Middle frontal gyrus (tissue), 1 donor: ENCODE data around the gene RAB18.
A peak's percentile ranks its signal among the peaks of the same experiment; 100 is the strongest.
"Not testable (repeated sequence)": the region's sequence is repeated elsewhere in the genome, so short reads cannot be mapped to it uniquely, and the experiment has no call there.

Source experiments
- DNase-seq: peaks from one replicate; pipeline ENCODE4 v3.0.0-alpha.2; 2015; ENCODE audit warnings: low spot score; ENCODE audit errors: extremely low spot score

Gene RAB18

DNA sequence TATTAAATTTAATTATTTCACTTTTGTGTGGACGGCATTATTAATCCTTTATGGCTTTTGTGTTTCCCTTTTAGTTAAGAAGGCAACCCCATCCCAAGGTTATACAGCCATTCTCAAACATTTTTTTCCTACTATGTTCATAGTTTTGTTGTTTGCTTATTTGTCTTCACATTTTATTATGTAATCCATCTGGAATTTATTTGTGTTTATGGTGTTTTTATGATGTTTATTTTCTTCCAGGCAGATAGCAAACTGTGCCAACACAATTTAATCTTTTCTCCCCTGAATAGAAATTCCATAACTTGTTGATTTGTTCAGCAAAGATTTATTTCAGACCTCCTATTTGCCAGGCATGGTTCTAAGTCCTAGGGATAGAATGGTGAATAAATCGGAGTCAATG lies 42.9 kb downstream of the RAB18 start:
- DNase-seq, result no peak

DNA sequence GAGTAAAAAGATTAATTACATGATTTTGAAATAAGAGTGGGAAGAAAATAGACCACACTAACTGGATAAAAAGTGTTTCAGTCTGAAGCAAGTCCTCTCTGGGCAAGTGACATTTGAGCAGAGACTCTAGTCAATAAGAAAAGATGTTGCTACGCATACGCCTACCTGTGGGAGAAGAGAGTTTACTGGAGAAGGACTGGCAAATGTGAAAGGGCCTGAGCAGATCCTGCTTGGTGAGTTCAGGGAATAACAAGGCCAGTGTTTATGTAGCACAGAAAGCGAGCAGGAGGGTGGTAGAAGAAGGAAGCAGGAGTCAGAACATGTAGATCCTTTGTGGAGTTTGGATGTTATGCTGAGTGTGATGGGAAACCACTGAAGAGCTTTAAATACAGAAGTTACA lies 43.4 kb downstream of the RAB18 start:
- no peak for DNase-seq

GRCh38 chr10:27550823-27551222 lies 46.7 kb downstream of the RAB18 start:
- DNase-seq, result no peak

DNA sequence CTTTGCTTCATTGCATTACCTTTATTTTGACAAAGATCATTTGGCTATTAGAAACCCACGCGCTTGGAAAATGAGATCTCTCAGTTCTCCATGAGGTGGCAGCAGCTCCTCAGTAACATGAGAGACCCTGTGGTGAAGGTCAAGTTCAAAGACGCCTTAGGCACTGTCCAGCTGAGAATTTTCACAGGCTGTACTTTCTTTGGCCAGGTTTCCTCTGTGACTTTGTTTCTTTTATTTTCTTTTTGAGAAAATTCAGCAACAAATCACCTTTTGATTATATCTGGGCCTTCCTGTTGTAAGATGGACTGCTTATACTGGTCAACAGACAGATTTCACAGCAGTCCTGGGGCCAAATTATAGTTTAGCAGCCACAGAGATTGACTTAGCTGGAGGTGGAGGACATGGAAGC lies 54.5 kb downstream of the RAB18 start:
- peak; percentile 24 for DNase-seq

DNA sequence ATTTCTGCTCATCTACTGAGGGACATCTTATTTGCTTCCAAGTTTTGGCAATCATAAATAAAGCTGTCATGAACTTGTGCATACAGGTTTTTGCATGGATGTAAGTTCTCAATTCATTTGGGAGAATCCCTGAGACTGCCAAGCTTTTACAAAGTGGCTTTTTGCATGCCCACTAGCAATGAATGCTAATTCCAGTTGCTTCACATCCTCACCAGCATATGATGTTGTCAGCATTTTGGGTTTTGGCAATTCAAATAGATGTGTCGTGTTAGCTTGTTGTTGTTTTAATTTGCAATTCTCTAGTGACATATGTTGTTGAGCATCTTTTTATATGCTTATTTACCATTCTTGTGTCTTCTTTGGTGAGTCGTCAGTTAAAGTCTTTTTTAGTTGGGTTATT lies 57.2 kb downstream of the RAB18 start:
- DNase-seq, result no peak

DNA sequence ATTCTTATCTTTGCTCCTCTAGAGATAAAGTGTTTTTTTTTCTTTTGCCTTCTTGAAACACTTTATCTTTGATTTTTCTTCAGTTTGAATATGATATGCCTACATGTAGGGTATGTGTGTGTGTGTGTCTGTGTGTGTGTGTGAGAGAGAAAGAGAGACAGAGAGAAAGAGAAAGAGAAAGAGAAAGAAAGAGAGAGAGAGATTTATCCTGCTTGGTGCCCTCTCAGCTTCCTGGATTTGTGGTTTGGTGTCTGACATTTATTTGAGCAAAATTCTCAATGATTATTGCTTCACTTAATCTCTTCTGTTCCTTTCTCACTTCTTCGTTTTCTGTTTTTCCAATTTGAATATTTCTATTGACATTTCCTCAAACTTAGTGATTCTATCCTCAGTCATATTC lies 60.3 kb downstream of the RAB18 start:
- no peak for DNase-seq

DNA sequence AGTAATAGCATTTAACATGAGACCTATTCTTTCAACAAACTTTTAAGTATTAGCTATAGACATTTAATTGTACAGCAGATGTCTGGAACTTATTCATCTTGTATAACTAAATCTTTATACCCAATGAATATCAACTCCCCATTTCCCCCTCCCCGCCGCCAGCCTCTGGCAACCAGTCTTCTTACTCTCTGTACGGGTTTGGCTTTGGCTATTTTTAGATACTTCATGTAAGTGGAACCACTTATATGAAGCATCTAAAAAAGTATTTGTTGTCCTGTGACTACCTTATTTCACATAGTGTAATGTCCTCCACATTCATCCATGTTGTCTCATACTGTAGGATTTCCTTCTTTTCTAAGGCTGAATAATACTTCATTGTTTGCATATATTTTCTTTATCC lies 60.8 kb downstream of the RAB18 start:
- DNase-seq, result no peak

GRCh38 chr10:27568196-27569175 lies 64.4 kb downstream of the RAB18 start:
- no peak for DNase-seq

- no peak for DNase-seq
These were observed 65.8 kb downstream of the RAB18 start for GRCh38 chr10:27569946-27570345.

GRCh38 chr10:27577038-27577437 lies 72.9 kb downstream of the RAB18 start:
- DNase-seq, result not testable (repeated sequence)

DNA sequence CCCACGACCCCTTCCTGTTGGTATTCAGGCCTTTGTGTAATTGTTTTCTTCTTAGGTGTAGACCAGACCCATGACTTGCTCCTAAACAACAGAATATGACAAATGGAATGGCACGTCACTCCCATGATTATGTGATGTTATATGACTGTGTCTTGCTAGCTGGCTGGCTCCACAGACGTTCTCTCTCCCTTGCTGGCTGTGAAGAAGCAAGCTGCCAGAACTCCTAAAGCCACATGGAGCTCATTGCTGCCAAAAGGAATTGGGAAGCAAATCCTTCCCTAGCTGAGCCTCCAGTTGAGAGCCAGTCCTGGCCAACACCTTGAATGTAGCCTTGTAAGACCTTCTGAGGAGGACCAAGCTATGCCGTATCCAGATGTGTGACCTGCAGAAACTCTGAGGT lies 74.2 kb downstream of the RAB18 start:
- DNase-seq, result no peak

GRCh38 chr10:27581225-27581624 lies 77.1 kb downstream of the RAB18 start:
- DNase-seq, result no peak

GRCh38 chr10:27584302-27584701 lies 80.2 kb downstream of the RAB18 start:
- DNase-seq, result no peak
